Activated naive CD4-positive, alpha-beta T cell treated with Interleukin-2 at 50 U/mL for 16 hours (primary cell): ENCODE results near the gene LIME1.
"Not testable (repeated sequence)": the region's sequence is repeated elsewhere in the genome, so short reads cannot be mapped to it uniquely, and the experiment has no call there.

ENCODE experiments used
- DNase-seq: peaks from one replicate; pipeline ENCODE4 v3.0.0-alpha.2; 2020

LIME1 gene

GRCh38 chr20:63708301-63709148 lies 27.9 kb upstream of the LIME1 start:
- DNase-seq, result no peak

DNA sequence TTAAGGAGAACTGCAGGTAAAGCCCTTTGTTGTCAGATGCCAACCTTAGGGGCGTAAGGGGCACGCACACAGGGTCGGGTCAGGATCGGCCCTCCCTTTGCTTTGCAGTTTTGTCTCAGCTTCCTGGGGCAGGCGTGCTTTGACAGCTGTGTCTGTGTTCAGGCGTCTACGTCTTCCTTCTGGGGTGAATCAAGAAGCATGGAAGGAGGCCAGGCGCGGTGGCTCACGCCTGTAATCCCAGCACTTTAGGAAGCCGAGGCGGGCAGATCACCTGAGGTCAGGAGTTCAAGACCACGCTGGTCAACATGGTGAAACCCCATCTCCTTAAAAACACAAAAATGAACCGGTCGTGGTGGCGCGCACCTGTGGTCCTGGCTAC lies 27.3 kb upstream of the LIME1 start:
- DNase-seq, result no peak

DNA sequence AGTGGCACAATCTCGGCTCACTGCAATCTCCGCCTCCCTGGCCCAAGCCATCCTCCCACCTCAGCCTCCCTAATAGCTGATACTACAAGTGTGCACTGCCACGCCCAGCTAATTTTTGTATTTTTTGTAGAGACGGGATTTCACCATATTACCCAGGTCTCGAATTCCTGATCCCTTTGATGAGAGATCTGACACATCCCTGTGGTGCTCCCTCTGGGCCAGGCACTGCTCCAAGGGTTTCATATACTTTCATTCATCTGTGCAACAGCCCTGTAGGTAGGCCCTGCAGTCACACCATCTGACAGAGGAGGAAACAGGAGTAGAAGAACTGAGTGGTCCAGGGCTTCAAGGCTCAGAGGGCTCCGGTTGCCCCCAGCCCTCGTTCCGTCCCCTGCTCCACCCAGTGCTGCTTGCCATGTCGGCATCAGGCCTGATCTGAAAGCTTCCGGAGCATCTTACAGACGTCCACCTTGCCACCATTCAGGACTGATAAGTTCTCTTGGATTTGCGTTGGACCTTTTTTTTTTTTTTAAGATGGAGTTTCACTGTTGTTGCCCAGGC lies 25.3 kb upstream of the LIME1 start:
- DNase-seq, result no peak

GRCh38 chr20:63712191-63712590 lies 24.3 kb upstream of the LIME1 start:
- no peak for DNase-seq

- no peak for DNase-seq
Observed at GRCh38 chr20:63714858-63715257, 21.6 kb upstream of the LIME1 start.

- DNase-seq, result no peak
Observed at GRCh38 chr20:63718996-63719395, 17.5 kb upstream of the LIME1 start.

DNA sequence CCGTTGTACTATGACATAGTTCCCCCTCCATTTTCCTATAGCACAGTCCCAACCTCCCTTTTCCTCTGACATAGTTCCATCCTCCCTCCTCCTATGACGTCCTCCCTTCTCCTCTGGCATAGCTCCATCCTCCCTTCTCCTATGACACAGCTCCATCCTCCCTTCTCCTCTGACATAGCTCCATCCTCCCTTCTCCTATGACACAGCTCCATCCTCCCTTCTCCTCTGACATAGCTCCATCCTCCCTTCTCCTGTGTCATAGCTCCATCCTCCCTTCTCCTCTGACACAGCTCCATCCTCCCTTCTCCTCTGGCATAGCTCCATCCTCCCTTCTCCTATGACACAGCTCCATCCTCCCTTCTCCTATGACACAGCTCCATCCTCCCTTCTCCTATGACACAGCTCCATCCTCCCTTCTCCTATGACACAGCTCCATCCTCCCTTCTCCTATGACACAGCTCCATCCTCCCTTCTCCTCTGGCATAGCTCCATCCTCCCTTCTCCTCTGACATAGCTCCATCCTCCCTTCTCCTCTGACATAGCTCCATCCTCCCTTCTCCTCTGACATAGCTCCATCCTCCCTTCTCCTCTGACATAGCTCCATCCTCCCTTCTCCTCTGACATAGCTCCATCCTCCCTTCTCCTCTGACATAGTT lies 13.4 kb upstream of the LIME1 start:
- not testable (repeated sequence) for DNase-seq

DNA sequence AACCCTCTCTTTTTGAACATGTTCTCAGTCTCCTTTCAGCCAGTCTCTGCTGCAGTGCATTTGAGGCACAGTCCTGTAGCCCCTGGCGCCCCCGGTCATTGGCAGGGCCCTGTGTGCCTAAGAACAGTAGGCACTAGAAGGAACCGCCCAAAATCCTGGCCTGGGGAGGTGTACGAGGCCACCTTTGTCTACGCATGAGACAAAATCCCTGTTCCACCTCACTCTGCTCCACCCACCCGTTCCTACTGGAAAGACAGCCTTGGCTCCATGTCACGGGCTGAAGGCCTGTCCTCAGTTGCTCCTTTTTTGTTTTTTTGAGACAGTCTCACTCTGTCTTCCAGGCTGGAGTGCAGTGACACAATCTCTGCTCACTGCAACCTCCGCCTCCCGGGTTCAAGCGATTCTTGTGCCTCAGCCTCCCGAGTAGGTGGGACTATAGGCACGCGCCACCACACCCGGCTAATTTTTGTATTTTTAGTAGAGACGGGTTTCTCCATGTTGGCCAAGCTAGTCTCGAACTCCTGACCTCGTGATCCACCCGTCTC lies 6.2 kb upstream of the LIME1 start:
- DNase-seq, result not testable (repeated sequence)

- no peak for DNase-seq
Observed at GRCh38 chr20:63731410-63731809, 5.1 kb upstream of the LIME1 start.

DNA sequence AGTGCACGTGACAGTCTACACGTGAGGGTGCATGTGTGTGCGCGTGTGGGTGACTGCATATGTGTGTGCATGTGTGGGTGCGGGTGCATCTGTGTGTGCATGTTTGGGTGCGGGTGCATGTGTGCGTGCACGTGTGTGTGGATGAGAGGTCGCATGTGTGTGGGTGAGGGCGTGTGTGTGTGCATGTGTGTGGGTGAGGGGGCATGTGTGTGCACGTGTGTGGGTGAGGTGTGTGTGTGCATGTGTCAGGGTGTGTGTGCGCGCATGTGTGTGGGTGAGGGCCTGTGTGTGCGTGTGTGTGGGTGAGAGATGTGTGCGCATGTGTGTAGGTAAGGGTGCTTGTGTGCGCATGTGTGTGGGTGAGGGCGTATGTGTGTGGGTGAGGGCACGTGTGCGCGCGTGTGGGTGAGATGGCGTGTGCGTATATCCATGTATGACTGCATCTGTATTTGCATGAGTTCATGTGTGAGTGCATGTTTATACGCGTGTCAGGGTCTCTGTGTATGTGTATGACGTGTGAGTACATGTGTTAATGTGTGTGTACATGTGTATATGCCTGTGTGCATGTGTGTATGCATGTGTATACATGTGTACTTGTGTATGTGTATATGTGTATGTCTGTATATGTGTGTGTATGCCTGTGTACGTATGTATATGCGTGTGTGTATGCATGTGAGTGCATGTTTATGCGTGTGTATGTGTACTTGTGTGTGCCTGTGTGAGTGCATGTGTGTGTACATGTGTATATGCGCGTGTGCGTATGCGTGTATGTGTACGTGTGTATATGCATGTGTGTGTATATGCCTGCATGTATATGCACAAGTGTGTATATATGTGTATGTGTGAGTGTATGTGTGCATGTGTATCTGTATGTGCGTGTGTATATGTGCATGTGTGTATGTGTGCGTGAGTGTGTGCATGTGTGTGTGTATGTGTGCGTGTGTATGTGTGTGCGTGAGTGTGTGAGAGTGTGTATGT lies 4.1 kb upstream of the LIME1 start:
- no peak for DNase-seq

- DNase-seq, result no peak
Observed at GRCh38 chr20:63733117-63733516, 3.3 kb upstream of the LIME1 start.

- DNase-seq, result no peak
Observed at GRCh38 chr20:63733579-63734081, 2.8 kb upstream of the LIME1 start.

- no peak for DNase-seq
Observed at GRCh38 chr20:63734111-63734945, 2.1 kb upstream of the LIME1 start.

GRCh38 chr20:63734946-63735858 lies 1.3 kb upstream of the LIME1 start:
- DNase-seq, result no peak

GRCh38 chr20:63736893-63737694 lies 630 bp downstream of the LIME1 start:
- DNase-seq, result peak; percentile 56

DNA sequence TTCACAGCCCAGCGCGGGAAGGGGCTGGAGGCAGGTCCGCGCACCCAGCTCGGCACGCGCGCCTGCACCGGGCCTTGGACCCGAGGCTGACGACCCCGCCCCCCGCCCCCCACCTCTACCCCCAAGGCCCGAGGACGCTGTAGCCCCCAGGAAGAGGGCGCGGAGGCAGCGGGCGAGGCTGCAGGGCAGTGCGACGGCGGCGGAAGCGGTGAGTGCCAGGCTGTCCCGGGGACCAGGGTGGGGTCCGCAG lies 1.2 kb downstream of the LIME1 start:
- no peak for DNase-seq

DNA sequence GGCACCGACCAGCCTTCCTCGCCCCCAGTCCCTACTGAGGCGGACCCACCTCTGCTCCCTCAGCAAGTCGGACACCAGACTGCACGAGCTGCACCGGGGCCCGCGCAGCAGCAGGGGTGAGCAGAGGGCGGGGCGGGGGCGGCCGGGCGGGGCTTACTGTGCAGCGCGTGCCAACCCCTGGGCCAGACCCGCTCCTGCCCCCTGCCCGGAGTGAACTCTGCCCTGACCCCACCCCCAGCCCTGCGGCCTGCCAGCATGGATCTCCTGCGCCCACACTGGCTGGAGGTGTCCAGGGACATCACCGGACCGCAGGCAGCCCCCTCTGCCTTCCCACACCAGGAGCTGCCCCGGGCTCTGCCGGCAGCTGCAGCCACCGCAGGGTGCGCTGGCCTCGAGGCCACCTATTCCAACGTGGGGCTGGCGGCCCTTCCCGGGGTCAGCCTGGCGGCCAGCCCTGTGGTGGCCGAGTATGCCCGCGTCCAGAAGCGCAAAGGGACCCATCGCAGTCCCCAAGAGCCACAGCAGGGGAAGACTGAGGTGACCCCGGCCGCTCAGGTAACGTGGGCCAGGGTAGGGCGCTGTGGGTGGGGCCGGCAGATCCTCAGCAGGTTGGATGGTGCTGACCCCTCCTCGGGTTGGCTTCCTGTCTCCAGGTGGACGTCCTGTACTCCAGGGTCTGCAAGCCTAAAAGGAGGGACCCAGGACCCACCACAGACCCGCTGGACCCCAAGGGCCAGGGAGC lies 1.7 kb downstream of the LIME1 start:
- peak; percentile 44 for DNase-seq

GRCh38 chr20:63738687-63739129 lies 2.2 kb downstream of the LIME1 start:
- DNase-seq, result peak; percentile 28
